Suprapubic skin (tissue), 4 donors: Measurements from ENCODE around the gene TNFRSF8.

Experiments
- CTCF ChIP-seq, 2 donors: fragments of 200-600 bp in 1 of 2; fragments of 450-650 bp in 1 of 2; sonication (generic) in 1 of 2; IDR thresholded peaks; one replicate each; pipeline ENCODE4 v1.5.1; 2016 to 2019; ENCODE audit warnings: antibody characterized with exemption in 2 of 2, mild to moderate bottlenecking in 1 of 2, moderate library complexity in 1 of 2
- POLR2A ChIP-seq, 2 donors: fragments of 450-650 bp; IDR thresholded peaks; one replicate each; pipeline ENCODE4 v1.6.1; 2017; ENCODE audit warnings: antibody characterized with exemption in 2 of 2, mild to moderate bottlenecking in 2 of 2, moderate library complexity in 2 of 2
- POLR2AphosphoS5 ChIP-seq, 3 donors: sonication (generic); formaldehyde crosslinking; IDR thresholded peaks; one replicate each; pipeline ENCODE4 v1.6.1; 2017; ENCODE audit warnings: antibody characterized with exemption in 3 of 3

GRCh38 chr1:12173041-12173509 is 110.0 kb downstream of the TNFRSF8 start:
- TF ChIP-seq CTCF (IDR thresholded peaks at IDR 0.05) (no peak), POLR2A (IDR thresholded peaks at IDR 0.05) (no peak), POLR2AphosphoS5 (IDR thresholded peaks at IDR 0.05) (no peak)
